H9 (cell line): Measurements from ENCODE around the gene TSHZ1. TPM values are rescaled to one million over a fixed set of nuclear protein-coding genes. Genes with fewer than 3 reads are reported as not detected.

Experiments used
- DNase-seq: peaks from one replicate; pipeline ENCODE4 v3.0.0-alpha.2; 2017
- H2AFZ ChIP-seq: one replicate; pipeline ENCODE4 v1.6.1; 2013; ENCODE audit warnings: mild to moderate bottlenecking, low read length, control low read depth, moderate library complexity
- H2AK5ac ChIP-seq: 2 replicates; pipeline ENCODE4 v1.6.1; 2013; ENCODE audit warnings: low read length, control low read depth, mixed read lengths; ENCODE audit not compliant: insufficient read length
- H2BK120ac ChIP-seq: one replicate; pipeline ENCODE4 v1.6.1; 2013; ENCODE audit warnings: low read depth, mild to moderate bottlenecking, low read length, control low read depth, inconsistent platforms; ENCODE audit not compliant: poor library complexity, severe bottlenecking
- H2BK12ac ChIP-seq: 2 replicates; pipeline ENCODE4 v1.6.1; 2013; ENCODE audit warnings: low read length, control low read depth, mixed read lengths, low read depth; ENCODE audit not compliant: insufficient read length
- H2BK15ac ChIP-seq: 2 replicates; pipeline ENCODE4 v1.6.1; 2013; ENCODE audit warnings: low read depth, low read length, control low read depth
- H2BK20ac ChIP-seq: one replicate; pipeline ENCODE4 v1.6.1; 2013; ENCODE audit warnings: low read depth, mild to moderate bottlenecking, low read length, control low read depth, inconsistent platforms; ENCODE audit not compliant: poor library complexity, severe bottlenecking
- H2BK5ac ChIP-seq: 2 replicates; pipeline ENCODE4 v1.6.1; 2013; ENCODE audit warnings: low read length, control low read depth, mixed read lengths; ENCODE audit not compliant: insufficient read length
- H3K14ac ChIP-seq: 2 replicates; pipeline ENCODE4 v1.6.1; 2013; ENCODE audit warnings: low read length, control low read depth; ENCODE audit not compliant: insufficient read depth
- H3K18ac ChIP-seq: 2 replicates; pipeline ENCODE4 v1.6.1; 2013; ENCODE audit warnings: low read depth, mild to moderate bottlenecking, mixed read lengths, low read length, control low read depth; ENCODE audit not compliant: insufficient read length
- H3K23ac ChIP-seq: 2 replicates; pipeline ENCODE4 v1.6.1; 2013; ENCODE audit warnings: low read length, control low read depth, mixed read lengths, low read depth; ENCODE audit not compliant: insufficient read length
- H3K23me2 ChIP-seq: 2 replicates; pipeline ENCODE4 v1.6.1; 2013; ENCODE audit warnings: low read depth, mild to moderate bottlenecking, mixed read lengths, low read length, control low read depth; ENCODE audit not compliant: insufficient read length, poor library complexity, severe bottlenecking
- H3K27ac ChIP-seq: 2 replicates; pipeline ENCODE4 v1.5.1; 2013; ENCODE audit warnings: low read length, control low read depth, mixed read lengths, low read depth; ENCODE audit not compliant: insufficient read length
- H3K27me3 ChIP-seq: 2 replicates; pipeline ENCODE4 v1.6.1; 2013; ENCODE audit warnings: low read length, control low read depth, inconsistent platforms; ENCODE audit not compliant: insufficient read depth
- H3K4ac ChIP-seq: 2 replicates; pipeline ENCODE4 v1.6.1; 2013; ENCODE audit warnings: low read depth, mild to moderate bottlenecking, control low read depth, inconsistent platforms, low read length, moderate library complexity
- H3K4me1 ChIP-seq: 2 replicates; pipeline ENCODE4 v1.6.1; 2013; ENCODE audit warnings: low read length, control low read depth, inconsistent platforms; ENCODE audit not compliant: insufficient read depth
- H3K4me2 ChIP-seq: 2 replicates; pipeline ENCODE4 v1.6.1; 2013; ENCODE audit warnings: low read length, control low read depth, mixed read lengths; ENCODE audit not compliant: insufficient read length, insufficient read depth
- H3K56ac ChIP-seq: 2 replicates; pipeline ENCODE4 v1.6.1; 2013; ENCODE audit warnings: low read depth, mild to moderate bottlenecking, mixed read lengths, low read length, control low read depth; ENCODE audit not compliant: insufficient read length
- H3K79me1 ChIP-seq: 2 replicates; pipeline ENCODE4 v1.6.1; 2013; ENCODE audit warnings: low read depth, mild to moderate bottlenecking, moderate library complexity, low read length, control low read depth, inconsistent platforms; ENCODE audit not compliant: insufficient read depth, poor library complexity, severe bottlenecking
- H3K79me2 ChIP-seq: 2 replicates; pipeline ENCODE4 v1.6.1; 2013; ENCODE audit warnings: low read length, control low read depth, inconsistent platforms; ENCODE audit not compliant: insufficient read depth
- H3K9ac ChIP-seq: 2 replicates; pipeline ENCODE4 v1.6.1; 2013; ENCODE audit warnings: low read length, control low read depth, mixed read lengths; ENCODE audit not compliant: insufficient read length; ENCODE audit errors: extremely low read depth
- H3K9me3 ChIP-seq: one replicate; pipeline ENCODE4 v1.6.1; 2013; ENCODE audit warnings: low read depth, low read length, inconsistent platforms; ENCODE audit not compliant: control insufficient read depth
- H3T11ph ChIP-seq: one replicate; pipeline ENCODE4 v1.6.1; 2013; ENCODE audit warnings: mild to moderate bottlenecking, low read length, control low read depth, inconsistent platforms
- H4K20me1 ChIP-seq: one replicate; pipeline ENCODE4 v1.6.1; 2013; ENCODE audit not compliant: control insufficient read depth, insufficient read length, insufficient read depth
- H4K5ac ChIP-seq: 2 replicates; pipeline ENCODE4 v1.6.1; 2013; ENCODE audit warnings: low read depth, mild to moderate bottlenecking, mixed read lengths, low read length, control low read depth; ENCODE audit not compliant: insufficient read length
- H4K8ac ChIP-seq: replicated peaks from 2 replicates; pipeline ENCODE4 v1.6.1; 2013; ENCODE audit warnings: low read length, control low read depth, mixed read lengths, low read depth; ENCODE audit not compliant: insufficient read length
- H4K91ac ChIP-seq: 2 replicates; pipeline ENCODE4 v1.6.1; 2013; ENCODE audit warnings: low read depth, mild to moderate bottlenecking, moderate library complexity, mixed read lengths, low read length, control low read depth; ENCODE audit not compliant: insufficient read length
- H3K27ac Mint-ChIP-seq, 3 experiments: 2 replicates in 2 of 3; 3 replicates in 1 of 3; pipeline ENCODE4 v1.8.0; 2020 to 2021; ENCODE audit warnings: mixed read lengths in 3 of 3, mild to moderate bottlenecking in 1 of 3, moderate library complexity in 1 of 3
- H3K27me3 Mint-ChIP-seq: 2 replicates; pipeline ENCODE4 v1.8.0; 2021; ENCODE audit warnings: low read depth, mild to moderate bottlenecking, moderate library complexity, mixed read lengths
- H3K36me3 Mint-ChIP-seq, 3 experiments: 2 replicates in 2 of 3; 3 replicates in 1 of 3; pipeline ENCODE4 v1.8.0; 2020 to 2021; ENCODE audit warnings: low read depth in 3 of 3, mixed read lengths in 3 of 3; ENCODE audit not compliant: insufficient read depth in 1 of 3
- H3K4me1 Mint-ChIP-seq, 2 experiments: 2 replicates each; pipeline ENCODE4 v1.8.0; 2020; ENCODE audit warnings: mixed read lengths in 2 of 2
- H3K4me3 Mint-ChIP-seq, 2 experiments: 2 replicates in 1 of 2; 3 replicates in 1 of 2; pipeline ENCODE4 v1.8.0; 2020 to 2021; ENCODE audit warnings: mild to moderate bottlenecking in 2 of 2, mixed read lengths in 2 of 2, moderate library complexity in 1 of 2
- H3K9me3 Mint-ChIP-seq, 2 experiments: 2 replicates in 1 of 2; 3 replicates in 1 of 2; pipeline ENCODE4 v1.8.0; 2020; ENCODE audit warnings: mild to moderate bottlenecking in 2 of 2, mixed read lengths in 2 of 2, moderate library complexity in 1 of 2
- WGBS: extraction: QIAGEN DNeasy Blood & Tissue Kit; methylation state at CpG from one replicate; pipeline ENCODE4 v1.1.7; 2013; ENCODE audit warnings: missing lambda C conversion rate, low lambda C conversion rate, mixed read lengths; ENCODE audit not compliant: insufficient read length; ENCODE audit errors: extremely low coverage; 5-methylcytosine and 5-hydroxymethylcytosine counted together
- total RNA-seq: library from RNA; stranded (reverse); gene quantifications from 2 replicates; pipeline ENCODE4 v1.2.1, GENCODE V29; 2021
- TF ChIP-seq, protein P1 (sequence below): fragments of 200-600 bp; sonication (generic); conservative IDR thresholded peaks from 3 replicates; pipeline ENCODE4 v1.8.0; 2021; ENCODE audit warnings: antibody characterized with exemption, mild to moderate bottlenecking

Gene TSHZ1
- total RNA-seq, 1 experiment from 2014 or later: 0.15 TPM

GRCh38 chr18:75334869-75335268 is 124.3 kb downstream of the TSHZ1 start:
- H3K4me2 ChIP-seq: no peak overlapping the region
- no peak overlapping the region for H2AFZ ChIP-seq
- no peaks in the 10 kb centered on the region for H3K79me1 ChIP-seq
- TF ChIP-seq, protein P1, sequence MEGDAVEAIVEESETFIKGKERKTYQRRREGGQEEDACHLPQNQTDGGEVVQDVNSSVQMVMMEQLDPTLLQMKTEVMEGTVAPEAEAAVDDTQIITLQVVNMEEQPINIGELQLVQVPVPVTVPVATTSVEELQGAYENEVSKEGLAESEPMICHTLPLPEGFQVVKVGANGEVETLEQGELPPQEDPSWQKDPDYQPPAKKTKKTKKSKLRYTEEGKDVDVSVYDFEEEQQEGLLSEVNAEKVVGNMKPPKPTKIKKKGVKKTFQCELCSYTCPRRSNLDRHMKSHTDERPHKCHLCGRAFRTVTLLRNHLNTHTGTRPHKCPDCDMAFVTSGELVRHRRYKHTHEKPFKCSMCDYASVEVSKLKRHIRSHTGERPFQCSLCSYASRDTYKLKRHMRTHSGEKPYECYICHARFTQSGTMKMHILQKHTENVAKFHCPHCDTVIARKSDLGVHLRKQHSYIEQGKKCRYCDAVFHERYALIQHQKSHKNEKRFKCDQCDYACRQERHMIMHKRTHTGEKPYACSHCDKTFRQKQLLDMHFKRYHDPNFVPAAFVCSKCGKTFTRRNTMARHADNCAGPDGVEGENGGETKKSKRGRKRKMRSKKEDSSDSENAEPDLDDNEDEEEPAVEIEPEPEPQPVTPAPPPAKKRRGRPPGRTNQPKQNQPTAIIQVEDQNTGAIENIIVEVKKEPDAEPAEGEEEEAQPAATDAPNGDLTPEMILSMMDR: no peak
- Mint-ChIP-seq H3K4me1 (no peaks in the 10 kb centered on the region), H3K27me3 (peaks cover 2% of the 10 kb centered on the region; the same call in 1 of the 2 replicates), H3K27ac (no peak overlapping the region), H3K4me3 (no peak overlapping the region), H3K36me3 (no peaks in the 10 kb centered on the region), H3K9me3 (no peaks in the 10 kb centered on the region)
- no peaks in the 10 kb centered on the region for H3K4me1 ChIP-seq
- H3K9ac ChIP-seq: no peak overlapping the region
- no peak overlapping the region for H4K8ac ChIP-seq
- H2AK5ac ChIP-seq: no peak overlapping the region
- H3K56ac ChIP-seq: no peak overlapping the region
- H3K23me2 ChIP-seq: no peaks in the 10 kb centered on the region
- H3K18ac ChIP-seq: no peak overlapping the region
- no CpG with 5 or more reads among the region's 5 CpGs for WGBS
- no peak overlapping the region for H2BK12ac ChIP-seq
- peaks cover 2% of the 10 kb centered on the region for H4K20me1 ChIP-seq
- no peak overlapping the region for H3K14ac ChIP-seq
- H3K79me2 ChIP-seq: no peaks in the 10 kb centered on the region
- no peak overlapping the region for H4K91ac ChIP-seq
- no peak overlapping the region for H3T11ph ChIP-seq
- no peak overlapping the region for H3K27ac ChIP-seq
- no peaks in the 10 kb centered on the region for H3K9me3 ChIP-seq
- no peak overlapping the region for H2BK15ac ChIP-seq
- no peaks in the 10 kb centered on the region for H3K27me3 ChIP-seq
- H3K23ac ChIP-seq: no peak overlapping the region
- H2BK5ac ChIP-seq: no peak overlapping the region
- DNase-seq: no peak
- no peak overlapping the region for H2BK20ac ChIP-seq
- H2BK120ac ChIP-seq: no peak overlapping the region
- H4K5ac ChIP-seq: no peak overlapping the region
- H3K4ac ChIP-seq: no peak overlapping the region
